Measurements from ENCODE around the gene RASSF7.

GRCh38 chr11:533586-534395 lies 27.0 kb upstream of the RASSF7 start:
- TF ChIP-seq PATZ1 (CRISPR knock-in tag; IDR thresholded peaks at IDR 0.05; ENCODE audit: borderline replicate concordance): no peak
- no peak for TF ChIP-seq RARB (CRISPR knock-in tag; IDR thresholded peaks at IDR 0.05)
- no peak for TF ChIP-seq ZFP30 (CRISPR knock-in tag; IDR thresholded peaks at IDR 0.05)

All from SK-N-SH treated with all-trans-retinoic acid at 6 μM for 48 hours (cell line).